IMR-90 (cell line): Measurements from ENCODE around the gene PRKAR1B. TPM values are rescaled to one million over a fixed set of nuclear protein-coding genes. Genes with fewer than 3 reads are reported as not detected.

Experiments
- ATAC-seq: fragments of 200-7000 bp; cut with Tn5 transposase; 2 replicates; pipeline ENCODE4 v1.9.1; 2020; ENCODE audit warnings: low read depth, mild to moderate bottlenecking, moderate library complexity
- BruUV-seq: library from RNA; stranded (reverse); fragments of 400-500 nt; replicated peaks from 2 replicates; lab custom pipeline; 2021; lab: Mats Ljungman, UMichigan
- CTCF ChIA-PET: fragments of 300-600 bp; formaldehyde crosslinking; extraction: SDS; loops from one replicate; lab custom pipeline; 2021; ENCODE audit warnings: antibody characterized with exemption; lab: Yijun Ruan, JAX
- POLR2A ChIA-PET: fragments of 300-600 bp; sonication (Branson Sonifier 250); formaldehyde crosslinking; loops from one replicate; lab custom pipeline; 2022; ENCODE audit warnings: antibody characterized with exemption; ENCODE audit not compliant: unreplicated experiment; lab: Charles Lee
- DNase-seq: peaks from one replicate; pipeline ENCODE4 v3.0.0; 2013
- H2AFZ ChIP-seq: replicated peaks from 2 replicates; pipeline ENCODE3; 2013; ENCODE audit warnings: low read length, mild to moderate bottlenecking; ENCODE audit not compliant: poor library complexity
- H2AK5ac ChIP-seq: 2 replicates; pipeline ENCODE4 v1.6.1; 2013; ENCODE audit warnings: low read depth, low read length, inconsistent platforms
- H2AK9ac ChIP-seq: replicated peaks from 2 replicates; pipeline ENCODE3; 2013; ENCODE audit warnings: mild to moderate bottlenecking, low read depth, low read length, moderate library complexity; ENCODE audit not compliant: poor library complexity
- H2BK120ac ChIP-seq: 2 replicates; pipeline ENCODE4 v1.6.1; 2013; ENCODE audit warnings: low read depth, low read length, inconsistent platforms
- H2BK15ac ChIP-seq: 3 replicates; pipeline ENCODE4 v1.6.1; 2013; ENCODE audit warnings: low read depth, low read length, inconsistent platforms
- H2BK20ac ChIP-seq: 2 replicates; pipeline ENCODE4 v1.6.1; 2013; ENCODE audit warnings: low read depth, mild to moderate bottlenecking, inconsistent platforms, low read length, moderate library complexity
- H2BK5ac ChIP-seq: 2 replicates; pipeline ENCODE4 v1.6.1; 2013; ENCODE audit warnings: mild to moderate bottlenecking, low read depth, low read length, inconsistent platforms; ENCODE audit not compliant: poor library complexity, severe bottlenecking
- H3K14ac ChIP-seq: replicated peaks from 2 replicates; pipeline ENCODE4 v1.6.1; 2013; ENCODE audit warnings: low read depth, low read length, inconsistent platforms
- H3K18ac ChIP-seq: 2 replicates; pipeline ENCODE4 v1.6.1; 2013; ENCODE audit warnings: low read depth, low read length, control low read depth
- H3K23ac ChIP-seq: 2 replicates; pipeline ENCODE4 v1.6.1; 2013; ENCODE audit warnings: low read depth, low read length, inconsistent platforms
- H3K27ac ChIP-seq: 2 replicates; pipeline ENCODE4 v1.5.1; 2013; ENCODE audit warnings: mild to moderate bottlenecking, control low read depth, low read length; ENCODE audit not compliant: insufficient read depth
- H3K27me3 ChIP-seq: 2 replicates; pipeline ENCODE4 v1.6.1; 2013; ENCODE audit warnings: low read length; ENCODE audit not compliant: control insufficient read depth, insufficient read depth
- H3K36me3 ChIP-seq: 2 replicates; pipeline ENCODE4 v1.6.1; 2013; ENCODE audit warnings: low read length, mixed read lengths; ENCODE audit not compliant: control insufficient read depth, insufficient read depth
- H3K4ac ChIP-seq: 2 replicates; pipeline ENCODE4 v1.6.1; 2013; ENCODE audit warnings: low read depth, low read length, inconsistent platforms
- H3K4me1 ChIP-seq: 2 replicates; pipeline ENCODE4 v1.6.1; 2013; ENCODE audit warnings: low read length, mixed read lengths; ENCODE audit not compliant: control insufficient read depth, insufficient read depth
- H3K4me2 ChIP-seq: 2 replicates; pipeline ENCODE4 v1.6.1; 2013; ENCODE audit warnings: low read depth, mild to moderate bottlenecking, control low read depth, low read length, moderate library complexity
- H3K4me3 ChIP-seq: 2 replicates; pipeline ENCODE4 v1.5.1; 2013; ENCODE audit warnings: low read depth, mild to moderate bottlenecking, control low read depth, low read length, moderate library complexity; ENCODE audit not compliant: insufficient read depth
- H3K56ac ChIP-seq: 2 replicates; pipeline ENCODE4 v1.6.1; 2013; ENCODE audit warnings: low read length, inconsistent platforms; ENCODE audit not compliant: insufficient read depth; ENCODE audit errors: extremely low read depth
- H3K79me1 ChIP-seq, 2 experiments: 2 replicates each; pipeline ENCODE4 v1.6.1; 2013; ENCODE audit warnings: low read length in 2 of 2, inconsistent platforms in 1 of 2, low read depth in 1 of 2
- H3K9ac ChIP-seq: 2 replicates; pipeline ENCODE4 v1.6.1; 2013; ENCODE audit warnings: low read depth, low read length, control low read depth
- H3K9me1 ChIP-seq: 2 replicates; pipeline ENCODE4 v1.6.1; 2013; ENCODE audit warnings: low read length, inconsistent platforms; ENCODE audit not compliant: insufficient read depth
- H3K9me3 ChIP-seq: 2 replicates; pipeline ENCODE4 v1.6.1; 2013; ENCODE audit warnings: low read length; ENCODE audit not compliant: control insufficient read depth, insufficient read depth
- H4K20me1 ChIP-seq: 2 replicates; pipeline ENCODE4 v1.6.1; 2013; ENCODE audit warnings: low read length, inconsistent platforms; ENCODE audit not compliant: insufficient read depth
- H4K5ac ChIP-seq: 2 replicates; pipeline ENCODE4 v1.6.1; 2013; ENCODE audit warnings: mild to moderate bottlenecking, low read depth, low read length, control low read depth
- H4K8ac ChIP-seq, 2 experiments: 2 replicates each; pipeline ENCODE4 v1.6.1; 2013; ENCODE audit warnings: low read depth in 2 of 2, low read length in 2 of 2, control low read depth in 1 of 2, inconsistent platforms in 1 of 2
- H4K91ac ChIP-seq: 2 replicates; pipeline ENCODE4 v1.6.1; 2013; ENCODE audit warnings: low read depth, low read length, inconsistent platforms; ENCODE audit not compliant: insufficient read depth
- CEBPB ChIP-seq: IDR thresholded peaks from 2 replicates; pipeline ENCODE4 v1.6.1; 2012; ENCODE audit warnings: low read depth, low read length, improper control_type of control experiment
- CHD1 ChIP-seq: IDR thresholded peaks from 2 replicates; pipeline ENCODE4 v1.6.1; 2012; ENCODE audit warnings: low read depth, low read length, improper control_type of control experiment
- ELK1 ChIP-seq: fragments of 150-350 bp; IDR thresholded peaks from 2 replicates; pipeline ENCODE4 v1.6.1; 2016; ENCODE audit warnings: low read depth, mild to moderate bottlenecking, low read length, moderate library complexity, borderline replicate concordance
- RCOR1 ChIP-seq: IDR thresholded peaks from 2 replicates; pipeline ENCODE4 v1.6.1; 2012; ENCODE audit warnings: mild to moderate bottlenecking, low read length, improper control_type of control experiment; ENCODE audit not compliant: insufficient replicate concordance
- RFX5 ChIP-seq: IDR thresholded peaks from 2 replicates; pipeline ENCODE4 v1.8.0; 2012; ENCODE audit warnings: low read depth, mild to moderate bottlenecking, low read length, moderate library complexity
- WGBS, 2 experiments: methylation state at CpG; one replicate each; pipeline versions ENCODE4 v1.1.5 to v1.1.7; 2013; ENCODE audit warnings: missing lambda C conversion rate in 2 of 2; ENCODE audit not compliant: insufficient read length in 1 of 2; ENCODE audit errors: extremely low coverage in 2 of 2; 5-methylcytosine and 5-hydroxymethylcytosine counted together
- dilution Hi-C: fragments of 300-500 bp; cut with HindIII; formaldehyde crosslinking; loops from one replicate; pipeline ENCODE4 v1.14.3; 2018; ENCODE audit warnings: low sequenced_read_pairs; ENCODE audit not compliant: unreplicated experiment
- in situ Hi-C: fragments of 300-500 bp; cut with MboI; formaldehyde crosslinking; loops from 3 replicates; pipeline ENCODE4 v1.14.3; 2019; ENCODE audit warnings: low sequenced_read_pairs, inconsistent platforms, mixed read lengths
- intact Hi-C: fragments of 100-400 bp; cut with micrococcal nuclease; formaldehyde crosslinking; loops from 2 replicates; pipeline ENCODE4 v1.10.0; 2022
- polyA plus RNA-seq, 3 experiments: library from polyadenylated mRNA; depleted of rRNA; stranded (reverse); fragments of >200 nt; gene quantifications; 2 replicates each; pipeline ENCODE4 v1.2.3, GENCODE V29; 2012; ENCODE audit warnings: low replicate concordance in 1 of 3
- total RNA-seq: library from RNA; depleted of rRNA; stranded (reverse); fragments of >200 nt; gene quantifications from 2 replicates; pipeline ENCODE4 v1.2.3, GENCODE V29; 2012

Gene PRKAR1B
- total and polyA plus RNA-seq, 2 of the 4 experiments (the other 2 are of a cell fraction) = 15.2 to 20.2 TPM

GRCh38 chr7:608361-608760 is 118.7 kb downstream of the PRKAR1B start:
- H3K27ac ChIP-seq = no peak overlapping the region
- H3K18ac ChIP-seq = no peak overlapping the region
- no peak for TF ChIP-seq CHD1
- no peak for TF ChIP-seq ELK1
- TF ChIP-seq RCOR1 = no peak
- TF ChIP-seq CEBPB = no peak
- TF ChIP-seq RFX5 = no peak
- in situ Hi-C loops (no loop called here), dilution Hi-C loops (no loop called here), intact Hi-C loops (no loop called here)
- no peak overlapping the region for H2BK5ac ChIP-seq
- 0 out of 2 replicates have a peak, but pooled peaks cover 3% of the 10 kb centered on the region for H3K4me1 ChIP-seq
- H2AK9ac ChIP-seq = no peak overlapping the region
- no peak overlapping the region for H2AK5ac ChIP-seq
- POLR2A ChIA-PET = no interaction called here
- no peak overlapping the region for H2BK15ac ChIP-seq
- H3K36me3 ChIP-seq = no peaks in the 10 kb centered on the region
- H3K9me1 ChIP-seq = no peaks in the 10 kb centered on the region
- no TSS peak for BruUV-seq
- DNase-seq (no peak), ATAC-seq (no peak)
- H4K8ac ChIP-seq = no peak overlapping the region
- H3K14ac ChIP-seq = no peak overlapping the region
- H4K91ac ChIP-seq = no peak overlapping the region
- H3K27me3 ChIP-seq = no peaks in the 10 kb centered on the region; the same call in 1 of the 2 replicates
- H3K4me3 ChIP-seq = no peak overlapping the region
- WGBS, 2 experiments = no CpG with 5 or more reads among the region's 2 CpGs
- H4K5ac ChIP-seq = no peak overlapping the region
- H3K79me1 ChIP-seq = no peaks in the 10 kb centered on the region
- H2AFZ ChIP-seq = no peak overlapping the region
- H4K20me1 ChIP-seq = no peaks in the 10 kb centered on the region
- no peak overlapping the region for H3K4ac ChIP-seq
- no peak overlapping the region for H3K4me2 ChIP-seq
- no peak overlapping the region for H3K23ac ChIP-seq
- CTCF ChIA-PET = no interaction called here
- H3K9me3 ChIP-seq = no peaks in the 10 kb centered on the region
- H2BK20ac ChIP-seq = no peak overlapping the region
- H3K56ac ChIP-seq = no peak overlapping the region
- H2BK120ac ChIP-seq = no peak overlapping the region
- H3K9ac ChIP-seq = no peak overlapping the region
